Adrenal gland (tissue), 5 donors: ENCODE measurements around the gene DCAF6.

Experiments used
- POLR2A ChIP-seq, 2 donors: fragments of 450-650 bp; IDR thresholded peaks; one replicate each; pipeline ENCODE4 v1.6.1; 2017; ENCODE audit warnings: antibody characterized with exemption in 2 of 2, mild to moderate bottlenecking in 2 of 2, moderate library complexity in 1 of 2
- TF ChIP-seq, protein P1 (sequence below), 6 experiments: fragments of 450-650 bp in 4 of 6; fragments of 200-600 bp in 2 of 6; sonication (generic) in 1 of 6; IDR thresholded peaks; 1 replicate in 5 of 6; 2 replicates in 1 of 6; pipeline versions ENCODE4 v1.5.1 to v1.8.0; 2016 to 2021; ENCODE audit warnings: antibody characterized with exemption in 6 of 6, mild to moderate bottlenecking in 2 of 6, moderate library complexity in 1 of 6
- donor health status: DM: no; HTN: no; CAD: no.

DNA sequence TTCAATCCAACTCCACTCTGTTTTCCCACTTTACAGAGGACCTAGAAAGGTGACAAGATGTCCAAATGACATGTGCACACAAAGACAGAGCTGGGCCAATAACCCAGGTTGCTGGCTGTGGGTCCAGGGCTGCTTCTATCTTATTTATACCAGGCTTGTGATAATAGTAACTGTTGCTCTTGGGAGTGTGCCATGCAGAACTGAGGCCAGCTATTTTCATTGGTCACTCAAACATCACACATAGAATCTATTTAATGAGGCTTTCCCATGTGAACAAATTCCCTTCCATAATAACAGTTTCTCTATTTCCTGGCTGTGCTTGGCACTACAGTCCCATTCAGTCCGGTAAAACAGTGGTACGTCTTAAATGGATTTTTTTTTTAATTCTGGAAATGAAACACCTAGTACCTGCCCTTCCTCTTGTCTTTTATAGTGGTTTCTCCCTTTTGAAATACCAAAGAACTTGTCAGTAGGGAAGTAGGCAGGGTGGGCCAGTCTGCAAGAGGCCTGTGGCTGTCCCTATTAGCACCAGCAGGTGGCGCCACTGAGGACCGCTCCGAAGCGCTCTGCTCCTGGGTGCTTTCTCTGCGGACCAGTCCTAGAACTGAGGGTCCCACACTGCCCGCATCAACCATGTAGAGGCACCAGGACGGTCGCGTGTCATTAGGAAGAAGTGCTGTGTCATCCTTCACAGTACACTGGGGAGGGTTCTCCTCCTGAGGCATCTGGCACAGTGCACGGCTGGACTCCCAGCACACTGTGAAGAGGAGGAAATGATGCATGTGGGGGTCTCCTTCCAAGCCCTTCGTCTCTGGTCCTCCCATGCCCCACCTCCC is 148.1 kb downstream of the DCAF6 start:
- TF ChIP-seq, protein P1, sequence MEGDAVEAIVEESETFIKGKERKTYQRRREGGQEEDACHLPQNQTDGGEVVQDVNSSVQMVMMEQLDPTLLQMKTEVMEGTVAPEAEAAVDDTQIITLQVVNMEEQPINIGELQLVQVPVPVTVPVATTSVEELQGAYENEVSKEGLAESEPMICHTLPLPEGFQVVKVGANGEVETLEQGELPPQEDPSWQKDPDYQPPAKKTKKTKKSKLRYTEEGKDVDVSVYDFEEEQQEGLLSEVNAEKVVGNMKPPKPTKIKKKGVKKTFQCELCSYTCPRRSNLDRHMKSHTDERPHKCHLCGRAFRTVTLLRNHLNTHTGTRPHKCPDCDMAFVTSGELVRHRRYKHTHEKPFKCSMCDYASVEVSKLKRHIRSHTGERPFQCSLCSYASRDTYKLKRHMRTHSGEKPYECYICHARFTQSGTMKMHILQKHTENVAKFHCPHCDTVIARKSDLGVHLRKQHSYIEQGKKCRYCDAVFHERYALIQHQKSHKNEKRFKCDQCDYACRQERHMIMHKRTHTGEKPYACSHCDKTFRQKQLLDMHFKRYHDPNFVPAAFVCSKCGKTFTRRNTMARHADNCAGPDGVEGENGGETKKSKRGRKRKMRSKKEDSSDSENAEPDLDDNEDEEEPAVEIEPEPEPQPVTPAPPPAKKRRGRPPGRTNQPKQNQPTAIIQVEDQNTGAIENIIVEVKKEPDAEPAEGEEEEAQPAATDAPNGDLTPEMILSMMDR (IDR thresholded peaks at IDR 0.05), result peak; percentile 36 to 74 (median 68)
- no peak for TF ChIP-seq POLR2A (IDR thresholded peaks at IDR 0.05)
